Brain microvascular endothelial cell (primary cell): ENCODE data around the gene RFTN1.

Source experiments
- DNase-seq: peaks from one replicate; pipeline ENCODE4 v3.0.0-alpha.2; 2020
- H3K27ac ChIP-seq: fragments of 250-450 bp; sonication (Bioruptor Pico); 2 replicates; pipeline ENCODE4 v1.5.1; 2020; ENCODE audit warnings: mild to moderate bottlenecking, moderate library complexity
- H3K27me3 ChIP-seq: fragments of 250-450 bp; sonication (Bioruptor Pico); replicated peaks from 2 replicates; pipeline ENCODE4 v1.5.1; 2020; ENCODE audit warnings: mild to moderate bottlenecking
- H3K36me3 ChIP-seq: fragments of 250-450 bp; sonication (Bioruptor Pico); replicated peaks from 2 replicates; pipeline ENCODE4 v1.5.1; 2020; ENCODE audit warnings: mild to moderate bottlenecking
- H3K4me3 ChIP-seq: 2 replicates; pipeline ENCODE4 v1.5.1; 2011; ENCODE audit warnings: low read depth, mild to moderate bottlenecking, control low read depth, low read length, moderate library complexity
- CTCF ChIP-seq: IDR thresholded peaks from 2 replicates; pipeline ENCODE4 v1.5.1; 2011; ENCODE audit warnings: low read depth, mild to moderate bottlenecking, moderate library complexity, low read length, control low read depth, inconsistent platforms; ENCODE audit errors: missing control alignments
- in situ Hi-C: cut with HindIII; loops from 2 replicates; pipeline ENCODE4 v1.10.0; 2017; ENCODE audit warnings: low sequenced_read_pairs, low pct_ligation_motif_present

Gene RFTN1

GRCh38 chr3:16289144-16289889 lies 224.2 kb downstream of the RFTN1 start:
- H3K27ac ChIP-seq = no peak overlapping the region
- no peaks in the 10 kb centered on the region for H3K36me3 ChIP-seq
- H3K27me3 ChIP-seq = no peaks in the 10 kb centered on the region
- TF ChIP-seq CTCF = no peak
- H3K4me3 ChIP-seq = no peak overlapping the region
- in situ Hi-C loops = no loop called here
- peak; percentile 9 for DNase-seq

- Histone ChIP-seq H3K4me3 (no peak overlapping the region), H3K27ac (no peak overlapping the region), H3K27me3 (no peaks in the 10 kb centered on the region), H3K36me3 (no peaks in the 10 kb centered on the region)
- DNase-seq = no peak
- in situ Hi-C loops = no loop called here
- TF ChIP-seq CTCF = no peak
These were observed 224.8 kb downstream of the RFTN1 start for GRCh38 chr3:16288664-16289063.

GRCh38 chr3:16286751-16287543 lies 226.6 kb downstream of the RFTN1 start:
- Histone ChIP-seq H3K27me3 (no peaks in the 10 kb centered on the region), H3K27ac (no peak overlapping the region), H3K36me3 (no peaks in the 10 kb centered on the region), H3K4me3 (no peak overlapping the region)
- TF ChIP-seq CTCF = no peak
- in situ Hi-C loops = no loop called here
- no peak for DNase-seq

GRCh38 chr3:16286161-16286560 lies 227.3 kb downstream of the RFTN1 start:
- no peak for DNase-seq
- no peak overlapping the region for H3K27ac ChIP-seq
- in situ Hi-C loops = no loop called here
- H3K27me3 ChIP-seq = no peaks in the 10 kb centered on the region
- TF ChIP-seq CTCF = no peak
- H3K4me3 ChIP-seq = no peak overlapping the region
- H3K36me3 ChIP-seq = no peaks in the 10 kb centered on the region

GRCh38 chr3:16284633-16285032 lies 228.9 kb downstream of the RFTN1 start:
- in situ Hi-C loops = no loop called here
- H3K27ac ChIP-seq = no peak overlapping the region
- DNase-seq = no peak

More at GRCh38 chr3:16284633-16285032, 228.9 kb downstream of the RFTN1 start:
- Histone ChIP-seq H3K4me3 (no peak overlapping the region), H3K36me3 (no peaks in the 10 kb centered on the region), H3K27me3 (no peaks in the 10 kb centered on the region)
- TF ChIP-seq CTCF = no peak
